K562 (cell line): Measurements from ENCODE around the gene SIGLEC6. TPM values are rescaled to one million over a fixed set of nuclear protein-coding genes. Genes with fewer than 3 reads are reported as not detected.

ENCODE experiments used
- ATAC-seq: fragments of 200-7000 bp; cut with Tn5 transposase; 3 replicates; pipeline ENCODE4 v1.9.1; 2020; ENCODE audit warnings: moderate library complexity
- BruUV-seq: library from RNA; stranded (reverse); fragments of 400-500 nt; replicated peaks from 2 replicates; lab custom pipeline; 2021; lab: Mats Ljungman, UMichigan
- CTCF ChIA-PET: fragments of 300-600 bp; formaldehyde crosslinking; extraction: SDS; loops from one replicate; lab custom pipeline; 2021; ENCODE audit warnings: low intra/inter-chr PET ratio; lab: Yijun Ruan, JAX
- POLR2A ChIA-PET: fragments of 300-600, 350-650 bp; sonication (Branson Sonifier 250); formaldehyde crosslinking; extraction: SDS; loops from one replicate; lab custom pipeline; 2021; ENCODE audit warnings: antibody characterized with exemption, inconsistent platforms; lab: Yijun Ruan, JAX
- DNase-seq, 4 experiments: peaks; one replicate each; pipeline versions ENCODE4 v3.0.0 to v3.0.0-alpha.2; 2011 to 2018; ENCODE audit warnings: low spot score in 3 of 4, mixed read lengths in 3 of 4; ENCODE audit errors: extremely low read depth in 1 of 4
- FAIRE-seq: peaks from 2 replicates; lab custom pipeline; 2011; peaks lifted over from hg19 to GRCh38; lab: Jason Lieb, UNC
- H2AFZ ChIP-seq: 2 replicates; pipeline ENCODE4 v1.6.0; 2011; ENCODE audit warnings: low read depth, low read length, control low read depth, inconsistent platforms
- H3K27ac ChIP-seq: fragments of 200-600 bp; 3 replicates; pipeline ENCODE4 v1.8.0; 2011; ENCODE audit warnings: low read depth, mild to moderate bottlenecking, control low read depth, inconsistent platforms, low read length, moderate library complexity, mixed read lengths; ENCODE audit errors: extremely low read depth
- H3K27me3 ChIP-seq, 2 experiments: fragments of 300-600 bp in 1 of 2; 2 replicates in 1 of 2; 3 replicates in 1 of 2; pipeline versions ENCODE4 v1.6.0 to v1.8.0; 2011; ENCODE audit warnings: inconsistent platforms in 2 of 2, low read length in 2 of 2, mild to moderate bottlenecking in 1 of 2, mixed read lengths in 1 of 2, moderate library complexity in 1 of 2; ENCODE audit not compliant: control insufficient read depth in 2 of 2, insufficient read depth in 2 of 2
- H3K36me3 ChIP-seq: fragments of 300-600 bp; 3 replicates; pipeline ENCODE4 v1.8.0; 2011; ENCODE audit warnings: mild to moderate bottlenecking, low read length, inconsistent platforms; ENCODE audit not compliant: control insufficient read depth, insufficient read depth
- H3K4me1 ChIP-seq, 2 experiments: fragments of 200-600 bp in 1 of 2; replicated peaks in 1 of 2; 2 replicates in 1 of 2; 3 replicates in 1 of 2; pipeline versions ENCODE4 v1.5.1 to v1.8.0; 2011; ENCODE audit warnings: inconsistent platforms in 2 of 2, low read length in 2 of 2, mild to moderate bottlenecking in 1 of 2, mixed read lengths in 1 of 2, moderate library complexity in 1 of 2; ENCODE audit not compliant: control insufficient read depth in 2 of 2, insufficient read depth in 2 of 2
- H3K4me2 ChIP-seq: 2 replicates; pipeline ENCODE4 v1.6.1; 2011; ENCODE audit warnings: low read length, control low read depth, inconsistent platforms, mixed read lengths; ENCODE audit not compliant: insufficient read depth
- H3K4me3 ChIP-seq: fragments of 200-600 bp; sonication (generic), shearing (Covaris generic); 2 replicates; pipeline ENCODE4 v1.5.1; 2016; ENCODE audit warnings: control low read depth, inconsistent platforms
- H3K79me2 ChIP-seq: fragments of 200-600 bp; 3 replicates; pipeline ENCODE4 v1.8.0; 2011; ENCODE audit warnings: low read length, inconsistent platforms; ENCODE audit not compliant: control insufficient read depth, insufficient read depth
- H3K9ac ChIP-seq, 2 experiments: 2 replicates each; pipeline versions ENCODE4 v1.6.0 to v1.6.1; 2011; ENCODE audit warnings: low read depth in 2 of 2, low read length in 2 of 2, control low read depth in 1 of 2, inconsistent platforms in 1 of 2, mild to moderate bottlenecking in 1 of 2, mixed read lengths in 1 of 2; ENCODE audit not compliant: insufficient read depth in 1 of 2
- H3K9me1 ChIP-seq: one replicate; pipeline ENCODE4 v1.6.0; 2011; ENCODE audit warnings: inconsistent platforms, mild to moderate bottlenecking, low read length, moderate library complexity; ENCODE audit not compliant: control insufficient read depth, insufficient read depth
- H3K9me3 ChIP-seq: replicated peaks from 2 replicates; pipeline ENCODE4 v1.5.1; 2011; ENCODE audit warnings: low read depth, low read length, inconsistent platforms; ENCODE audit not compliant: control insufficient read depth, insufficient read depth
- H4K20me1 ChIP-seq: replicated peaks from 2 replicates; pipeline ENCODE4 v1.6.1; 2011; ENCODE audit warnings: low read length, inconsistent platforms, mixed read lengths; ENCODE audit not compliant: control insufficient read depth, insufficient read depth
- BCOR ChIP-seq: fragments of 450-650 bp; IDR thresholded peaks from 2 replicates; pipeline ENCODE4 v1.6.1; 2016
- CUX1 ChIP-seq: fragments of 200-800 bp; sonication (Bioruptor generic); IDR thresholded peaks from 2 replicates; pipeline ENCODE4 v1.6.1; 2016; ENCODE audit warnings: missing genetic modification characterization, missing compliant biosample characterization
- KDM1A ChIP-seq, 2 experiments: fragments of 450-650 bp; IDR thresholded peaks; 2 replicates each; pipeline ENCODE4 v1.6.1; 2016; ENCODE audit warnings: mild to moderate bottlenecking in 2 of 2
- PCBP1 ChIP-seq: fragments of 200-400 bp; formaldehyde crosslinking; IDR thresholded peaks from 2 replicates; pipeline ENCODE4 v1.6.1; 2018; ENCODE audit warnings: mild to moderate bottlenecking, low read depth, low read length; ENCODE audit not compliant: poor library complexity, severe bottlenecking
- POLR2A ChIP-seq: fragments of 450-650 bp; conservative IDR thresholded peaks from 2 replicates; pipeline ENCODE4 v1.6.1; 2016
- RBM25 ChIP-seq: fragments of 200-400 bp; formaldehyde crosslinking; IDR thresholded peaks from 2 replicates; pipeline ENCODE4 v1.6.1; 2018; ENCODE audit warnings: low read length, low read depth, moderate library complexity; ENCODE audit not compliant: severe bottlenecking
- SMARCA5 ChIP-seq: fragments of 450-650 bp; IDR thresholded peaks from 2 replicates; pipeline ENCODE4 v1.6.1; 2016
- XRCC4 ChIP-seq: IDR thresholded peaks from one replicate; pipeline ENCODE4 v1.6.1; 2011; ENCODE audit not compliant: insufficient read depth, insufficient read length; ENCODE audit errors: extremely low read depth
- ZNF146 ChIP-seq: IDR thresholded peaks from one replicate; pipeline ENCODE4 v1.6.1; 2018; ENCODE audit warnings: missing compliant biosample characterization; ENCODE audit not compliant: unreplicated experiment
- WGBS: fragments of 100-300 bp; shearing (Covaris generic); methylation state at CpG from one replicate; pipeline ENCODE4 v1.1.6; 2016; ENCODE audit warnings: low coverage, mixed read lengths; ENCODE audit not compliant: insufficient coverage; ENCODE audit errors: missing lambda C conversion rate; 5-methylcytosine and 5-hydroxymethylcytosine counted together
- in situ Hi-C: fragments of 300-500 bp; cut with MboI; formaldehyde crosslinking; loops from 4 replicates; pipeline ENCODE4 v1.15.0; 2018; ENCODE audit warnings: inconsistent platforms, mixed read lengths
- intact Hi-C: fragments of 100-400 bp; cut with micrococcal nuclease; formaldehyde crosslinking; loops from 2 replicates; pipeline ENCODE4 v1.14.2; 2022
- polyA plus RNA-seq, 8 experiments: library from polyadenylated mRNA; depleted of rRNA in 4 of 8; stranded (reverse) in 5 of 8; unstranded in 3 of 8; fragments of >200 nt; fragmentation: Nextera tagmentation in 2 of 8; fragmentation: Illumina TruSeq in 1 of 8; extraction: Ambion mirVana in 2 of 8; extraction: Trizol in 1 of 8; gene quantifications; 2 replicates each; pipeline versions ENCODE4 v1.2.1 to v1.2.3, GENCODE V29; 2011 to 2014; ENCODE audit warnings: inconsistent platforms in 1 of 8, missing spikeins in 1 of 8
- total RNA-seq, 7 experiments: library from RNA; depleted of rRNA in 6 of 7; stranded (reverse); fragments of >200 nt in 6 of 7; fragmentation: Illumina TruSeq in 2 of 7; extraction: Trizol in 2 of 7; gene quantifications; 2 replicates each; pipeline versions ENCODE4 v1.2.1 to v1.2.3, GENCODE V29; 2011 to 2021; ENCODE audit warnings: low replicate concordance in 1 of 7

The SIGLEC6 gene
- total and polyA plus RNA-seq, 9 of the 15 experiments (the other 6 are each of a cell fraction or from before 2014, with no cell fraction given), result 0.03 to 17.5 (median 0.71) TPM

GRCh38 chr19:51476164-51476563 lies 55.3 kb downstream of the SIGLEC6 start:
- Histone ChIP-seq H3K79me2 (peaks cover 22% of the 10 kb centered on the region), H4K20me1 (no peaks in the 10 kb centered on the region), H3K9me3 (peaks cover 2% of the 10 kb centered on the region; the same call in 1 of the 2 replicates), H3K27ac (no peak overlapping the region), H3K27me3 (no peaks in the 10 kb centered on the region), H2AFZ (no peak overlapping the region), H3K9ac (no peak overlapping the region), H3K4me2 (no peak overlapping the region), H3K4me3 (no peak overlapping the region), H3K36me3 (peaks cover 28% of the 10 kb centered on the region), H3K4me1 (peaks cover 26 to 27% of the 10 kb centered on the region in 2 experiments), H3K9me1 (no peaks in the 10 kb centered on the region)
- ChIA-PET POLR2A (no interaction called here), CTCF (interaction anchor here (0.6 kb wide), 1 partner anchor 295 kb away, joined by 3 read pairs; no protein-coding TSS in a partner anchor)
- BruUV-seq, result no TSS peak
- ATAC-seq (no peak), DNase-seq (no peak), FAIRE-seq (no peak)
- WGBS, result 87% methylated on average over 3 of the region's 3 CpGs
- intact Hi-C loops (no loop called here), in situ Hi-C loops (loop anchor here (10.0 kb wide), 2 partner anchors 89 to 179 kb away; no protein-coding TSS in a partner anchor)
- TF ChIP-seq BCOR (peak; percentile 89), POLR2A (0 out of 2 replicates have a peak, but pooled peaks have one; percentile 28), RBM25 (peak; percentile 85), XRCC4 (no peak), SMARCA5 (peak; percentile 46; the same call in 1 of the 2 replicates), ZNF146 (CRISPR knock-in tag) (peak; percentile 99), CUX1 (CRISPR knock-in tag) (no peak), PCBP1 (no peak), KDM1A (IDR thresholded peaks at IDR 0.05) (peak; percentile 35 to 42; a peak in 2 of 4 replicates)
